ENCODE measurements around the gene YIPF1. TPM values are rescaled to one million over a fixed set of nuclear protein-coding genes. Genes with fewer than 3 reads are reported as not detected.

YIPF1 gene
- total RNA-seq, 4 donors from 2014 or later = 11.7 to 30.0 (median 19.5) TPM

DNA sequence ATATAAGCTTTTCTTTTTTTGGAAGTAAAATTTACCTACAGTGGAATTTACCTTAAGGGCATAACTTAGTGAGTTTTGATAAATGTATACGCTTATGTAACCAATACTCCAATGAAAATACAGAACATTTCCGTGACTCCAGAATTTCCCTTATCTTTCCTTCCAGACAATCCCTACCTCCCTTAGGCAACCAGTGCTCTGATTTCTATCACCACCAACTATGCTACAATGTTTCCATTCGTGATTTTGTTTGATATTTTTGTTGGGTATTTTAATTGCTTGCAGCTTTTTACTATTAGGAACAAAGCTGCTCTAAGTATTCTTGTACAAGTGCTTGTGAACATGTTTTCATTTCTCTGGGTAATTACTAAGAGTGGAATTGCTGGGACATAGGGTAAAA lies 41.3 kb upstream of the YIPF1 start:
- WGBS, 2 donors = 67 to 72% methylated on average over 3 of the region's 3 CpGs
- no peak overlapping the region for H3K4me3 ChIP-seq (ENCODE audit: low read depth, poor library complexity, severe bottlenecking)
- TF ChIP-seq, protein P1, sequence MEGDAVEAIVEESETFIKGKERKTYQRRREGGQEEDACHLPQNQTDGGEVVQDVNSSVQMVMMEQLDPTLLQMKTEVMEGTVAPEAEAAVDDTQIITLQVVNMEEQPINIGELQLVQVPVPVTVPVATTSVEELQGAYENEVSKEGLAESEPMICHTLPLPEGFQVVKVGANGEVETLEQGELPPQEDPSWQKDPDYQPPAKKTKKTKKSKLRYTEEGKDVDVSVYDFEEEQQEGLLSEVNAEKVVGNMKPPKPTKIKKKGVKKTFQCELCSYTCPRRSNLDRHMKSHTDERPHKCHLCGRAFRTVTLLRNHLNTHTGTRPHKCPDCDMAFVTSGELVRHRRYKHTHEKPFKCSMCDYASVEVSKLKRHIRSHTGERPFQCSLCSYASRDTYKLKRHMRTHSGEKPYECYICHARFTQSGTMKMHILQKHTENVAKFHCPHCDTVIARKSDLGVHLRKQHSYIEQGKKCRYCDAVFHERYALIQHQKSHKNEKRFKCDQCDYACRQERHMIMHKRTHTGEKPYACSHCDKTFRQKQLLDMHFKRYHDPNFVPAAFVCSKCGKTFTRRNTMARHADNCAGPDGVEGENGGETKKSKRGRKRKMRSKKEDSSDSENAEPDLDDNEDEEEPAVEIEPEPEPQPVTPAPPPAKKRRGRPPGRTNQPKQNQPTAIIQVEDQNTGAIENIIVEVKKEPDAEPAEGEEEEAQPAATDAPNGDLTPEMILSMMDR (IDR thresholded peaks at IDR 0.05) = no peak
- no peak for TF ChIP-seq POLR2A (IDR thresholded peaks at IDR 0.05)
- intact Hi-C loops (cut with DNase I; ENCODE audit: low total_unique reads) = no loop called here
- DNase-seq (ENCODE audit: low spot score in 2 of 2) = no peak

GRCh38 chr1:53929246-53929960 lies 39.8 kb upstream of the YIPF1 start:
- 79 to 81% methylated on average over 2 of the region's 2 CpGs for WGBS, 2 donors
- no peak for DNase-seq (ENCODE audit: low spot score in 2 of 2)

GRCh38 chr1:53927376-53927881 lies 37.8 kb upstream of the YIPF1 start:
- no peak for DNase-seq (ENCODE audit: low spot score in 2 of 2)
- intact Hi-C loops (cut with DNase I; ENCODE audit: low total_unique reads) = no loop called here
- no peak overlapping the region for H3K4me3 ChIP-seq (ENCODE audit: low read depth, poor library complexity, severe bottlenecking)
- TF ChIP-seq, protein P1 (IDR thresholded peaks at IDR 0.05) = no peak
- TF ChIP-seq POLR2A (IDR thresholded peaks at IDR 0.05) = no peak
- WGBS, 2 donors = 97 to 100% methylated on average over 2 of the region's 2 CpGs

More at GRCh38 chr1:53929246-53929960, 39.8 kb upstream of the YIPF1 start:
- intact Hi-C loops (cut with DNase I; ENCODE audit: low total_unique reads) = no loop called here
- no peak overlapping the region for H3K4me3 ChIP-seq (ENCODE audit: low read depth, poor library complexity, severe bottlenecking)
- TF ChIP-seq, protein P1 (IDR thresholded peaks at IDR 0.05) = no peak
- no peak for TF ChIP-seq POLR2A (IDR thresholded peaks at IDR 0.05)

GRCh38 chr1:53919675-53920066 lies 30.1 kb upstream of the YIPF1 start:
- WGBS, 2 donors = 82 to 85% methylated on average over 3 of the region's 3 CpGs
- no peak for DNase-seq (ENCODE audit: low spot score in 2 of 2)
- no peak overlapping the region for H3K4me3 ChIP-seq (ENCODE audit: low read depth, poor library complexity, severe bottlenecking)
- intact Hi-C loops (cut with DNase I; ENCODE audit: low total_unique reads) = no loop called here
- TF ChIP-seq, protein P1 (IDR thresholded peaks at IDR 0.05) = no peak
- TF ChIP-seq POLR2A (IDR thresholded peaks at IDR 0.05) = no peak

GRCh38 chr1:53918343-53918742 lies 28.7 kb upstream of the YIPF1 start:
- intact Hi-C loops (cut with DNase I; ENCODE audit: low total_unique reads) = no loop called here
- no peak for DNase-seq (ENCODE audit: low spot score in 2 of 2)
- WGBS, 2 donors = 85 to 91% methylated on average over 5 of the region's 5 CpGs
- no peak for TF ChIP-seq POLR2A (IDR thresholded peaks at IDR 0.05)
- TF ChIP-seq, protein P1 (IDR thresholded peaks at IDR 0.05) = no peak
- H3K4me3 ChIP-seq (ENCODE audit: low read depth, poor library complexity, severe bottlenecking) = no peak overlapping the region
